ENCODE data around the gene MKNK2.

DNA sequence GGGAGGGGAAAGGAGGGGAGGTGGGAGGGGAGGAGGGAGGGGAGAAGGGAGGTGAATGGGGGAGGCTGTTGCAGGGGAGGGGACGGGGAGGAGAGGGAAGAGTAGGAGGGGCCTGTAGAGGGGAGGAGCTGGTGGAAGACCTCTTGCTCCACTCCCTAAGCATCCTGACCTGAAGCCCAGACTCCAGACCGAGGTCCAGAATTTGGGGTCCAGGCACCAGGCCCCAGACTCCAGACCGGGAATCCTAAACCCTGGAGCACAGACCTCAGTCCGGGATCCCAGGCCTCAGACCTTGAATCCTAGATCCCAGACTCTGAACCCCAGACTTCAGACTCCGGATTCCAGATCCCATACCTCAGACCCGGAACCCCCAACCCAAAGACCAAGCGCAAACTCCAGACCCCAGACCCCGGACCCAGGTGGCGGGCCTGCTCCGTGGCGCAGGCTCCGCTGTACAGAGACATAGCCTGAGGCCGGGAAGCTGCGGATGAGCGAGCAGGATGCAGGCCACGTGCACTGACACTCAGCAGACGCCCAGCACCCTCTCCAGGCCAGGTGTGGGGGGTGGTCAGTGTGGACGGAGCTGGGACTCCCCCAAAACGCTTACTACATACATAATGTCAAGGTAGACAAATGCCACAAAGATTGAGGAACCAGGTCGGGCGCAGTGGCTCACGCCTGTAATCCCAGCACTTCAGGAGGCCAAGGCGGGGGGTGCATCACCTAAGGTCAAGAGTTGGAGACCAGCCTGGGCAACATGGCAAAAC lies 34.8 kb downstream of the MKNK2 start:
- no peak for TF ChIP-seq ZFX (CRISPR knock-in tag; IDR thresholded peaks at IDR 0.05; ENCODE audit: low read depth)
- no peak for TF ChIP-seq ZSCAN21 (CRISPR knock-in tag; IDR thresholded peaks at IDR 0.05; ENCODE audit: borderline replicate concordance)
- no peak for TF ChIP-seq GLI4 (CRISPR knock-in tag; IDR thresholded peaks at IDR 0.05; ENCODE audit: borderline replicate concordance)
- no peak for TF ChIP-seq ZNF883 (CRISPR knock-in tag; IDR thresholded peaks at IDR 0.05; ENCODE audit: not compliant biosample characterization)
- TF ChIP-seq POLR2A (IDR thresholded peaks at IDR 0.05; ENCODE audit: insufficient read depth in 1 of 2, low read depth in 2 of 2, low read length in 2 of 2) = no peak
- TF ChIP-seq RELA (CRISPR knock-in tag; IDR thresholded peaks at IDR 0.05) = no peak
- TF ChIP-seq, protein P1, sequence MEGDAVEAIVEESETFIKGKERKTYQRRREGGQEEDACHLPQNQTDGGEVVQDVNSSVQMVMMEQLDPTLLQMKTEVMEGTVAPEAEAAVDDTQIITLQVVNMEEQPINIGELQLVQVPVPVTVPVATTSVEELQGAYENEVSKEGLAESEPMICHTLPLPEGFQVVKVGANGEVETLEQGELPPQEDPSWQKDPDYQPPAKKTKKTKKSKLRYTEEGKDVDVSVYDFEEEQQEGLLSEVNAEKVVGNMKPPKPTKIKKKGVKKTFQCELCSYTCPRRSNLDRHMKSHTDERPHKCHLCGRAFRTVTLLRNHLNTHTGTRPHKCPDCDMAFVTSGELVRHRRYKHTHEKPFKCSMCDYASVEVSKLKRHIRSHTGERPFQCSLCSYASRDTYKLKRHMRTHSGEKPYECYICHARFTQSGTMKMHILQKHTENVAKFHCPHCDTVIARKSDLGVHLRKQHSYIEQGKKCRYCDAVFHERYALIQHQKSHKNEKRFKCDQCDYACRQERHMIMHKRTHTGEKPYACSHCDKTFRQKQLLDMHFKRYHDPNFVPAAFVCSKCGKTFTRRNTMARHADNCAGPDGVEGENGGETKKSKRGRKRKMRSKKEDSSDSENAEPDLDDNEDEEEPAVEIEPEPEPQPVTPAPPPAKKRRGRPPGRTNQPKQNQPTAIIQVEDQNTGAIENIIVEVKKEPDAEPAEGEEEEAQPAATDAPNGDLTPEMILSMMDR (CRISPR knock-in tag; IDR thresholded peaks at IDR 0.05) = no peak
- TF ChIP-seq FOSL2 (CRISPR knock-in tag; IDR thresholded peaks at IDR 0.05) = no peak
- no peak for TF ChIP-seq ETV6 (CRISPR knock-in tag; conservative IDR thresholded peaks at IDR 0.05)
- no peak for TF ChIP-seq HCFC1 (IDR thresholded peaks at IDR 0.05; ENCODE audit: low read depth, low read length)
- no peak for TF ChIP-seq POLR2AphosphoS5 (IDR thresholded peaks at IDR 0.05; ENCODE audit: low read depth, low read length)
- TF ChIP-seq ZNF317 (CRISPR knock-in tag; IDR thresholded peaks at IDR 0.05) = no peak
- TF ChIP-seq, protein P2, sequence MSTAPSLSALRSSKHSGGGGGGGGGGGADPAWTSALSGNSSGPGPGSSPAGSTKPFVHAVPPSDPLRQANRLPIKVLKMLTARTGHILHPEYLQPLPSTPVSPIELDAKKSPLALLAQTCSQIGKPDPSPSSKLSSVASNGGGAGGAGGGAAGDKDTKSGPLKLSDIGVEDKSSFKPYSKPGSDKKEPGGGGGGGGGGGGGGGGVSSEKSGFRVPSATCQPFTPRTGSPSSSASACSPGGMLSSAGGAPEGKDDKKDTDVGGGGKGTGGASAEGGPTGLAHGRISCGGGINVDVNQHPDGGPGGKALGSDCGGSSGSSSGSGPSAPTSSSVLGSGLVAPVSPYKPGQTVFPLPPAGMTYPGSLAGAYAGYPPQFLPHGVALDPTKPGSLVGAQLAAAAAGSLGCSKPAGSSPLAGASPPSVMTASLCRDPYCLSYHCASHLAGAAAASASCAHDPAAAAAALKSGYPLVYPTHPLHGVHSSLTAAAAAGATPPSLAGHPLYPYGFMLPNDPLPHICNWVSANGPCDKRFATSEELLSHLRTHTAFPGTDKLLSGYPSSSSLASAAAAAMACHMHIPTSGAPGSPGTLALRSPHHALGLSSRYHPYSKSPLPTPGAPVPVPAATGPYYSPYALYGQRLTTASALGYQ (CRISPR knock-in tag; IDR thresholded peaks at IDR 0.05) = no peak

Measured in HepG2 (cell line).